ENCODE data around the gene COL28A1.

- TF ChIP-seq, protein P1, sequence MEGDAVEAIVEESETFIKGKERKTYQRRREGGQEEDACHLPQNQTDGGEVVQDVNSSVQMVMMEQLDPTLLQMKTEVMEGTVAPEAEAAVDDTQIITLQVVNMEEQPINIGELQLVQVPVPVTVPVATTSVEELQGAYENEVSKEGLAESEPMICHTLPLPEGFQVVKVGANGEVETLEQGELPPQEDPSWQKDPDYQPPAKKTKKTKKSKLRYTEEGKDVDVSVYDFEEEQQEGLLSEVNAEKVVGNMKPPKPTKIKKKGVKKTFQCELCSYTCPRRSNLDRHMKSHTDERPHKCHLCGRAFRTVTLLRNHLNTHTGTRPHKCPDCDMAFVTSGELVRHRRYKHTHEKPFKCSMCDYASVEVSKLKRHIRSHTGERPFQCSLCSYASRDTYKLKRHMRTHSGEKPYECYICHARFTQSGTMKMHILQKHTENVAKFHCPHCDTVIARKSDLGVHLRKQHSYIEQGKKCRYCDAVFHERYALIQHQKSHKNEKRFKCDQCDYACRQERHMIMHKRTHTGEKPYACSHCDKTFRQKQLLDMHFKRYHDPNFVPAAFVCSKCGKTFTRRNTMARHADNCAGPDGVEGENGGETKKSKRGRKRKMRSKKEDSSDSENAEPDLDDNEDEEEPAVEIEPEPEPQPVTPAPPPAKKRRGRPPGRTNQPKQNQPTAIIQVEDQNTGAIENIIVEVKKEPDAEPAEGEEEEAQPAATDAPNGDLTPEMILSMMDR (conservative IDR thresholded peaks at IDR 0.05; ENCODE audit: low read depth in 2 of 2) = no peak
- TF ChIP-seq EZH2 (IDR thresholded peaks at IDR 0.05; ENCODE audit: low read depth, unreplicated experiment) (no peak), STAT1 (IDR thresholded peaks at IDR 0.05; ENCODE audit: unreplicated experiment) (no peak), REST (IDR thresholded peaks at IDR 0.05; ENCODE audit: unreplicated experiment) (no peak), JUNB (IDR thresholded peaks at IDR 0.05; ENCODE audit: unreplicated experiment) (no peak), POLR2AphosphoS5 (IDR thresholded peaks at IDR 0.05; ENCODE audit: low read depth) (no peak)
Observed at GRCh38 chr7:7333610-7334009, 202.1 kb downstream of the COL28A1 start.
